SKM-1 treated with dmso at 0.1 percent for 144 hours (cell line): Measurements from ENCODE around the gene SSTR5.

ENCODE experiments used
- DNase-seq: peaks from one replicate; lab custom pipeline; 2025; ENCODE audit not compliant: unreplicated experiment; lab: John Stamatoyannopoulos, UW

The SSTR5 gene

GRCh38 chr16:1121601-1122397 lies 49.3 kb downstream of the SSTR5 start:
- no peak for DNase-seq

- no peak for DNase-seq
Measured at GRCh38 chr16:1122398-1122765, 49.8 kb downstream of the SSTR5 start.

- no peak for DNase-seq
Measured at GRCh38 chr16:1123525-1124230, 51.1 kb downstream of the SSTR5 start.

- DNase-seq: no peak
Measured at GRCh38 chr16:1124291-1124690, 51.7 kb downstream of the SSTR5 start.

GRCh38 chr16:1124795-1125194 lies 52.2 kb downstream of the SSTR5 start:
- DNase-seq: no peak

- no peak for DNase-seq
Measured at GRCh38 chr16:1125471-1125870, 52.9 kb downstream of the SSTR5 start.

GRCh38 chr16:1126044-1126443 lies 53.5 kb downstream of the SSTR5 start:
- no peak for DNase-seq

- DNase-seq: no peak
Measured at GRCh38 chr16:1126586-1126985, 54.0 kb downstream of the SSTR5 start.

- no peak for DNase-seq
Measured at GRCh38 chr16:1127101-1127500, 54.6 kb downstream of the SSTR5 start.

- DNase-seq: no peak
Measured at GRCh38 chr16:1127971-1128715, 55.6 kb downstream of the SSTR5 start.

GRCh38 chr16:1129106-1129960 lies 56.8 kb downstream of the SSTR5 start:
- no peak for DNase-seq

- no peak for DNase-seq
Measured at GRCh38 chr16:1130382-1130781, 57.8 kb downstream of the SSTR5 start.
